Neural progenitor cell (in vitro differentiated cells): ENCODE measurements around the gene KDELR3.

Experiments used
- CTCF ChIP-seq: fragments of 200-600 bp; sonication (generic); IDR thresholded peaks from 2 replicates; pipeline ENCODE4 v1.5.1; 2017; ENCODE audit warnings: antibody characterized with exemption, mild to moderate bottlenecking
- EZH2 ChIP-seq: fragments of 200-600 bp; sonication (generic); IDR thresholded peaks from 2 replicates; pipeline ENCODE4 v1.6.1; 2017; ENCODE audit warnings: antibody characterized with exemption, mild to moderate bottlenecking, moderate library complexity

GRCh38 chr22:38418589-38418988, 49.3 kb upstream of the KDELR3 start:
- TF ChIP-seq CTCF = no peak
- TF ChIP-seq EZH2 = no peak
